Measurements from ENCODE around the gene HOXA7. TPM values are rescaled to one million over a fixed set of nuclear protein-coding genes. Genes with fewer than 3 reads are reported as not detected.

HOXA7 gene
- total and polyA plus RNA-seq, 2 donors (not counting 3 experiments of a cell fraction or from before 2014, with no cell fraction given): 18.1 to 18.5 TPM

DNA sequence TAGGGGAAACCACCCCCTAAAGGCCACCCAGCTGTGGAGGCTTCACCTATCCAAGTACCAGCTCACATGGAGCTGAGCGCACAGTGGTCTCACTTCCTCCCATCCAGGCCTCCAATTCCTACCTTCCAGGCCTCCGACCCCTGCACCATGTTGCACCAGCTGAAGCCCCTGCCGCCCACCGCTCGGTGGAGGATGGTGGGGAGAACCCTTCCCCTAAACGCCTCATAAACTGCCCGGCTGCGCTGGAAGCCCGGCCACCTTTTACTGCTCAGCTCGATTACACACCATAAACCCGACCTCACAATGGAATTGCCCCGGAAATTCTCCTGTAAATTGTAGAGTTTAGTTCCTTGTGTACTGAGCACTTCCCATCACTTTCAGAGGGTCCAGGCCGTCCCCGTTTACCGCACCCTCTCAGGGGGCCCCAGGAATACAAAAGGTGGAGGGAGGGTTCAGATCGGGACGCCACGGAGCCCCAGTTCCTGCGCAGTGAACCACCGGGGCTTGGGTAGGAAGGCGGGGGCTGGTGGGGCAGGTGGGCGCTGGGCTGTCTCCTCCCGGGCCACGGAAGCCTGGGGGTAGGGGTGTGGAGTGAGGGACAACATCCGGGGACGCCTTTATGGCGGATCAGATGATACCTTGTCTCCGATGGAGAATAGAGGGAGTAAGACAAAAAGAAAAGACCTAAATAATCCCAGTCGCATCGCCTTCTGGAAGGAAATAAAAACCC is 1.4 kb upstream of the HOXA7 start:
- Histone ChIP-seq H3K4me2 (ENCODE audit: insufficient read depth, low read length) (peak overlapping the region; percentile 74), H3K27ac (ENCODE audit: insufficient read depth, low read depth, low read length) (peak overlapping the region; percentile 69), H3K27me3 (ENCODE audit: control insufficient read depth in 2 of 2, insufficient read depth in 2 of 2, low read length in 2 of 2) (no peaks in the 10 kb centered on the region), H2AFZ (ENCODE audit: low read depth, low read length) (peak overlapping the region; percentile 17), H3K4me1 (ENCODE audit: control insufficient read depth, extremely low read depth, insufficient read depth, low read length) (peaks cover 69% of the 10 kb centered on the region), H3K36me3 (ENCODE audit: control insufficient read depth in 2 of 2, extremely low read depth in 1 of 2, insufficient read depth in 2 of 2, low read length in 2 of 2) (peaks cover 0 to 1% of the 10 kb centered on the region in 2 experiments), H3K9me1 (replicated peaks; ENCODE audit: control insufficient read depth, extremely low read depth, insufficient read depth, low read length) (no peaks in the 10 kb centered on the region), H3K9ac (replicated peaks; ENCODE audit: extremely low read depth, insufficient read depth, low read length) (peak overlapping the region; percentile 78), H4K20me1 (replicated peaks; ENCODE audit: control insufficient read depth, extremely low read depth, insufficient read depth, low read length) (no peaks in the 10 kb centered on the region), H3K9me3 (replicated peaks; ENCODE audit: control insufficient read depth, insufficient read depth, low read length) (no peaks in the 10 kb centered on the region), H3K4me3 (replicated peaks in 1 of 3; ENCODE audit: insufficient read depth in 1 of 3, low read depth in 1 of 3, low read length in 3 of 3) (peak overlapping the region in 2 of 3 experiments; percentile 11 to 32), H3K79me2 (ENCODE audit: control insufficient read depth, insufficient read depth, low read length) (peaks cover 78% of the 10 kb centered on the region)
- DNase-seq (ENCODE audit: low read depth, low spot score) (no peak), FAIRE-seq (peak; percentile 78)
- TF ChIP-seq GATA2 (IDR thresholded peaks at IDR 0.05; ENCODE audit: insufficient read depth, insufficient read length, low read depth, low read length): no peak
- no peak for TF ChIP-seq FOS (IDR thresholded peaks at IDR 0.05; ENCODE audit: borderline replicate concordance, insufficient read depth, low read length)
- TF ChIP-seq MYC (IDR thresholded peaks at IDR 0.05; ENCODE audit: low read depth, low read length): no peak
- TF ChIP-seq POLR2AphosphoS5 (IDR thresholded peaks at IDR 0.05; ENCODE audit: insufficient read depth, low read depth, low read length): no peak
- no TSS peak for BruUV-seq (replicated peaks)
- intact Hi-C loops (cut with micrococcal nuclease) (loop anchor here (2.0 to 5.0 kb wide), 2 partner anchors 957 to 1001 kb away; partner anchors contain the start of genes CBX3 and HNRNPA2B1), dilution Hi-C loops (cut with MboI; ENCODE audit: extremely low pct_ligation_motif_present, low sequenced_read_pairs) (loop anchor here (25.0 kb wide), 1 partner anchor 971 kb away; no protein-coding TSS in a partner anchor)
- ChIA-PET CTCF (interaction anchor here (0.9 to 4.1 kb wide), 10 partner anchors 8 to 475 kb away, joined by 3 to 48 read pairs (median 6); partner anchors contain the start of genes HOXA10 and HOXA5), POLR2A (interaction anchor here (0.7 to 1.7 kb wide), 2 partner anchors 11 to 14 kb away, joined by 3 to 5 read pairs; partner anchors contain the start of gene HOXA5)
